Kidney epithelial cell (primary cell): ENCODE measurements around the gene MYCBPAP. TPM values are rescaled to one million over a fixed set of nuclear protein-coding genes. Genes with fewer than 3 reads are reported as not detected.

Experiments used
- DNase-seq: peaks from one replicate; pipeline ENCODE4 v3.0.0-alpha.2; 2010; ENCODE audit warnings: low read depth
- H3K27me3 ChIP-seq: 2 replicates; pipeline ENCODE4 v1.6.0; 2011; ENCODE audit warnings: low read length; ENCODE audit not compliant: control insufficient read depth, insufficient read depth
- H3K36me3 ChIP-seq: 2 replicates; pipeline ENCODE4 v1.5.1; 2011; ENCODE audit warnings: low read length; ENCODE audit not compliant: control insufficient read depth, insufficient read depth
- H3K4me3 ChIP-seq: 2 replicates; pipeline ENCODE4 v1.5.1; 2011; ENCODE audit warnings: low read depth, mild to moderate bottlenecking, control low read depth, low read length
- total RNA-seq: library from RNA; depleted of rRNA; stranded (reverse); fragments of >200 nt; gene quantifications from 2 replicates; pipeline ENCODE4 v1.2.3, GENCODE V29; 2015
- TF ChIP-seq, protein P1 (sequence below): IDR thresholded peaks from 2 replicates; pipeline ENCODE4 v1.5.1; 2011; ENCODE audit warnings: mild to moderate bottlenecking, moderate library complexity, low read length, control low read depth, inconsistent platforms; ENCODE audit not compliant: insufficient read depth, poor library complexity, severe bottlenecking

Gene MYCBPAP
- total RNA-seq, 1 donor from 2014 or later: 0.50 TPM

GRCh38 chr17:50478391-50479381 lies 29.6 kb upstream of the MYCBPAP start, which contains the start of gene RSAD1:
RSAD1 (plus strand) TSS chr17:50478860; CDS start chr17:50478885, 25 bp downstream.
- TF ChIP-seq, protein P1, sequence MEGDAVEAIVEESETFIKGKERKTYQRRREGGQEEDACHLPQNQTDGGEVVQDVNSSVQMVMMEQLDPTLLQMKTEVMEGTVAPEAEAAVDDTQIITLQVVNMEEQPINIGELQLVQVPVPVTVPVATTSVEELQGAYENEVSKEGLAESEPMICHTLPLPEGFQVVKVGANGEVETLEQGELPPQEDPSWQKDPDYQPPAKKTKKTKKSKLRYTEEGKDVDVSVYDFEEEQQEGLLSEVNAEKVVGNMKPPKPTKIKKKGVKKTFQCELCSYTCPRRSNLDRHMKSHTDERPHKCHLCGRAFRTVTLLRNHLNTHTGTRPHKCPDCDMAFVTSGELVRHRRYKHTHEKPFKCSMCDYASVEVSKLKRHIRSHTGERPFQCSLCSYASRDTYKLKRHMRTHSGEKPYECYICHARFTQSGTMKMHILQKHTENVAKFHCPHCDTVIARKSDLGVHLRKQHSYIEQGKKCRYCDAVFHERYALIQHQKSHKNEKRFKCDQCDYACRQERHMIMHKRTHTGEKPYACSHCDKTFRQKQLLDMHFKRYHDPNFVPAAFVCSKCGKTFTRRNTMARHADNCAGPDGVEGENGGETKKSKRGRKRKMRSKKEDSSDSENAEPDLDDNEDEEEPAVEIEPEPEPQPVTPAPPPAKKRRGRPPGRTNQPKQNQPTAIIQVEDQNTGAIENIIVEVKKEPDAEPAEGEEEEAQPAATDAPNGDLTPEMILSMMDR: peak; percentile 42
- Histone ChIP-seq H3K4me3 (peak within 1 kb of the TSS; percentile 92), H3K27me3 (peaks cover 3% of the 10 kb centered on the region), H3K36me3 (peaks cover 1% of the 10 kb centered on the region)
- DNase-seq: peak; percentile 43

GRCh38 chr17:50479522-50480141 lies 28.6 kb upstream of the MYCBPAP start:
- H3K27me3 ChIP-seq: no peaks in the 10 kb centered on the region
- TF ChIP-seq, protein P1: peak; percentile 68
- DNase-seq: no peak
- H3K4me3 ChIP-seq: peak overlapping the region; percentile 92
- peaks cover 3% of the 10 kb centered on the region for H3K36me3 ChIP-seq

- no peak for DNase-seq
- Histone ChIP-seq H3K27me3 (no peaks in the 10 kb centered on the region), H3K4me3 (no peak overlapping the region), H3K36me3 (peaks cover 3% of the 10 kb centered on the region)
- TF ChIP-seq, protein P1: no peak
These were observed 28.0 kb upstream of the MYCBPAP start for GRCh38 chr17:50480142-50480764.

DNA sequence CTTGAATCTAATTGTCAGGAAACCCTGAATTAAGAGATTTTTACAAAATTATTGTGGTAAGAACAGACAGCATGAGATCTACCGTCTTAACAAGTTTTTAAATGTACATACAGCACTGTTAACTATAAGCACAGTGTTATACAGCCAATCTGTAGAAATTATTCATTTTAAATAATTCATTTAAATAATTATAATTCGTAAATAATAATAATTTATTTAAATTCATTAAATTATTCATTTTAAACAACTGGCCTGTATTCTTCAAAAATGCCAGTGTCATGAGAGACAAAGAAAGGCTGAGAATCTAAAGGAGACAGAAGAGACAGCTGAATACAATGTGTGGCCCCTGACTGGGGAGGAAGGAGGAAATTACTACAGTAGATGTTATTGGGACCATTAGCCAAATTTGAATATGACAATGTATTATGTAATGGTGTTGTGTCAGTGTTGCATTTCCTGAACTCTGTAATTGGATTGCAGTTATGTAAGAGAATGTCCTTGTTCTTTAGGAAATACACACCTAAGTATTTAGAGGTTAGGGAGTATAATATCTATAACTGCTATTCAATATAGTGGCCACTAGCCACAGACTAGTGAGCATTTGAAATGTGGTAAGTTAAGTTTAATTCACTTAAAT lies 27.3 kb upstream of the MYCBPAP start:
- DNase-seq: no peak
- Histone ChIP-seq H3K27me3 (no peaks in the 10 kb centered on the region), H3K4me3 (no peak overlapping the region), H3K36me3 (peaks cover 3% of the 10 kb centered on the region)
- TF ChIP-seq, protein P1: no peak

DNA sequence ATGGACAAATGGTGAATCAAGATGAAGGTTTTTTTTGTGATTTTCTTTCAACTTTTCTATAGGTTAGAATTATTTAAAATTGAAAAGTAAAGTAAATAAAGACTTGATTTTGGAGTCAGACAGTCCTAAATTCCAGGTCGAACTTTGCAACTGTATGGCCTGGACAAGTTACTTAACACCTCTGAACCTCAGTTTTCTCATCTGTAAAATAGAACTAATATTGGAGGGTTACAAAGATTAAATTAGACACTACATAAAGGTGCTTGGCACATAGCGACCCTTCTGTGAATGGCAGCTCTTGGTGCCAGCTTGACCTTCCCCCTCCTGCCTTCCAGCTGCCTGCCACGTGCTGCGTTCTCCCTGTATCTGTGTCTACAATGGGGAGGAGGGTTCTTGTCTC lies 26.6 kb upstream of the MYCBPAP start:
- Histone ChIP-seq H3K36me3 (peaks cover 3% of the 10 kb centered on the region), H3K27me3 (no peaks in the 10 kb centered on the region), H3K4me3 (no peak overlapping the region)
- no peak for DNase-seq
- TF ChIP-seq, protein P1: no peak
